GM18520 (cell line): ENCODE measurements around the gene PTCH1.

ENCODE experiments used
- ATAC-seq: cut with Tn5 transposase; IDR thresholded peaks from one replicate; pipeline ENCODE4 v1.9.1; 2021; ENCODE audit not compliant: unreplicated experiment

PTCH1 gene

GRCh38 chr9:95441081-95441480 is 75.7 kb downstream of the PTCH1 start:
- no peak for ATAC-seq

GRCh38 chr9:95440447-95440846 is 76.3 kb downstream of the PTCH1 start:
- ATAC-seq = no peak

GRCh38 chr9:95438561-95439357 is 78.0 kb downstream of the PTCH1 start:
- ATAC-seq = no peak

GRCh38 chr9:95437559-95437958 is 79.2 kb downstream of the PTCH1 start:
- no peak for ATAC-seq

GRCh38 chr9:95436416-95436815 is 80.4 kb downstream of the PTCH1 start:
- ATAC-seq = no peak

GRCh38 chr9:95435074-95435728 is 81.6 kb downstream of the PTCH1 start:
- no peak for ATAC-seq

GRCh38 chr9:95434116-95435073 is 82.4 kb downstream of the PTCH1 start:
- no peak for ATAC-seq

GRCh38 chr9:95433096-95433819 is 83.5 kb downstream of the PTCH1 start:
- ATAC-seq = no peak

- no peak for ATAC-seq
Observed at GRCh38 chr9:95431286-95431685, 85.5 kb downstream of the PTCH1 start.

- ATAC-seq = no peak
Observed at GRCh38 chr9:95429948-95430620, 86.7 kb downstream of the PTCH1 start.

GRCh38 chr9:95429096-95429495 is 87.7 kb downstream of the PTCH1 start:
- no peak for ATAC-seq

- no peak for ATAC-seq
Observed at GRCh38 chr9:95425910-95426551, 90.7 kb downstream of the PTCH1 start.

GRCh38 chr9:95422650-95423049 is 94.1 kb downstream of the PTCH1 start:
- no peak for ATAC-seq

- no peak for ATAC-seq
Observed at GRCh38 chr9:95420518-95420917, 96.3 kb downstream of the PTCH1 start.

GRCh38 chr9:95419444-95419843 is 97.3 kb downstream of the PTCH1 start:
- ATAC-seq = no peak

GRCh38 chr9:95415158-95415557 is 101.6 kb downstream of the PTCH1 start:
- ATAC-seq = no peak

GRCh38 chr9:95413793-95414192 is 103.0 kb downstream of the PTCH1 start:
- no peak for ATAC-seq

- no peak for ATAC-seq
Observed at GRCh38 chr9:95411054-95411892, 105.5 kb downstream of the PTCH1 start.
